GM12878 (cell line): ENCODE data around the gene ENDOV. TPM values are rescaled to one million over a fixed set of nuclear protein-coding genes. Genes with fewer than 3 reads are reported as not detected.

ENCODE experiments used
- CREB1 ChIP-seq: IDR thresholded peaks from 2 replicates; pipeline ENCODE4 v1.6.1; 2012; ENCODE audit warnings: low read depth, mild to moderate bottlenecking, inconsistent platforms
- KLF5 ChIP-seq: fragments of 450-650 bp; IDR thresholded peaks from 2 replicates; pipeline ENCODE4 v1.6.1; 2014; ENCODE audit warnings: mild to moderate bottlenecking; ENCODE audit not compliant: partially characterized antibody
- RAD21 ChIP-seq: IDR thresholded peaks from 2 replicates; pipeline ENCODE4 v1.6.1; 2011; ENCODE audit warnings: mild to moderate bottlenecking, low read depth, low read length, moderate library complexity; ENCODE audit not compliant: insufficient read depth
- SMARCA5 ChIP-seq: fragments of 450-650 bp; IDR thresholded peaks from 2 replicates; pipeline ENCODE4 v1.6.1; 2017; ENCODE audit warnings: mild to moderate bottlenecking
- polyA plus RNA-seq, 11 experiments: library from polyadenylated mRNA; depleted of rRNA in 4 of 11; unstranded in 6 of 11; stranded (reverse) in 5 of 11; fragments of >200 nt; fragmentation: Nextera tagmentation in 4 of 11; fragmentation: Illumina TruSeq in 1 of 11; extraction: Ambion mirVana in 4 of 11; extraction: Trizol in 1 of 11; gene quantifications; 1 replicate in 1 of 11; 2 replicates in 10 of 11; pipeline versions ENCODE4 v1.2.1 to v1.2.3, GENCODE V29; 2011 to 2016; ENCODE audit warnings: inconsistent platforms in 2 of 11, missing spikeins in 2 of 11, low read depth in 1 of 11
- total RNA-seq, 4 experiments: library from RNA; depleted of rRNA in 3 of 4; stranded (reverse); fragments of >200 nt in 3 of 4; fragmentation: Illumina TruSeq in 1 of 4; extraction: Trizol in 1 of 4; gene quantifications; 2 replicates each; pipeline versions ENCODE4 v1.2.1 to v1.2.3, GENCODE V29; 2013 to 2021
- TF ChIP-seq, protein P1 (sequence below): fragments of 450-650 bp; formaldehyde crosslinking; IDR thresholded peaks from 2 replicates; pipeline ENCODE4 v1.5.0; 2022; ENCODE audit warnings: mild to moderate bottlenecking, missing genetic modification characterization
- TF ChIP-seq, protein P2 (sequence below): fragments of 450-650 bp; conservative IDR thresholded peaks from 2 replicates; pipeline ENCODE4 v1.6.1; 2017; ENCODE audit warnings: mild to moderate bottlenecking, moderate library complexity

The ENDOV gene
- total and polyA plus RNA-seq, 10 of the 15 experiments (the other 5 are each of a cell fraction or from before 2014, with no cell fraction given), result 0.63 to 11.9 (median 8.1) TPM

DNA sequence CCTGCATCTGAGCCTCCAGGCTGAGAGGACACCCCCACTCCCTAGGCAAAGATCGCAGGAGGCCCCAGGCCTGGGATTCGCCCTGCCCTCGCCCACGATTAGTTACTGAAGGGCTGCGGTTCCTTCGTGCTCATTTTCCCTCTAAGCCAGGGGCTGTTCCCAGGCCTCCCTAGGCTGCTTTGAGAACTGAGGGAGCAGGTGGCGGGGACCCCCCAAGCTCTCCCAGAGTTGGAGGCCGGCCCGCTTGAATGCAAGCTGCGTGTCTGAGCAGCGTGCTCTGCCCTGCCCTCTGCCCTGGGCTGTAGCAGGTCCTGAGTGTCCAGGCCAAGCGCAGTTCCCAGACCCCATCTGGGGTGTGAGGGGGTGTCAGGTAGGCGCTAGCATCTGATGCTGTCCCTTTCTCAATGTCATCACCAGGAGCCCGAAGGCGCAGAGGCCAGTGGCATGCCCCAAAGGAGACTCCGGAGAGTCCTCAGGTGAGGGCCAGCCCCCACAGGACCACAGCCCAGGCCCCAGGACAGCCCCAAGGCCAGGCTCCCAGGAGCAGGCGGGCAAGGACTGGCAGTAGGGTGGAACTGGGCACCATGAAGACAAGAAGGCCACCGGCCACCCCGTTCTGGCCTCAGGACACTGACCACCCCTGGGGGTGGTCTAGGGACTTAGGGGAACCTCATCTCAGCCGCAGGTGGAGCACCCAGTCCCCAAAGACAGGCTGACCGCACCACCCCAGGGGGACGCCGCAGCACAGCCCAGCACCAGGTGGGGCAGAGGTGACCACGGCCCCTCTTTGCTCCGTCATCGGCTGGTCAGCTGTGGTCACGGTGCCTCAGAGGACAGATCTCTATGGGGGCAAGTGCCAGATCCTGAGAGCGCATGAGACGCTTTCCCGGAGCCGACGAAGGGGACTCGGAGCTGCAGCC, 14.6 kb downstream of the ENDOV start (continued):
- TF ChIP-seq CREB1 (no peak), RAD21 (no peak), KLF5 (no peak), SMARCA5 (no peak)
- TF ChIP-seq, protein P1, sequence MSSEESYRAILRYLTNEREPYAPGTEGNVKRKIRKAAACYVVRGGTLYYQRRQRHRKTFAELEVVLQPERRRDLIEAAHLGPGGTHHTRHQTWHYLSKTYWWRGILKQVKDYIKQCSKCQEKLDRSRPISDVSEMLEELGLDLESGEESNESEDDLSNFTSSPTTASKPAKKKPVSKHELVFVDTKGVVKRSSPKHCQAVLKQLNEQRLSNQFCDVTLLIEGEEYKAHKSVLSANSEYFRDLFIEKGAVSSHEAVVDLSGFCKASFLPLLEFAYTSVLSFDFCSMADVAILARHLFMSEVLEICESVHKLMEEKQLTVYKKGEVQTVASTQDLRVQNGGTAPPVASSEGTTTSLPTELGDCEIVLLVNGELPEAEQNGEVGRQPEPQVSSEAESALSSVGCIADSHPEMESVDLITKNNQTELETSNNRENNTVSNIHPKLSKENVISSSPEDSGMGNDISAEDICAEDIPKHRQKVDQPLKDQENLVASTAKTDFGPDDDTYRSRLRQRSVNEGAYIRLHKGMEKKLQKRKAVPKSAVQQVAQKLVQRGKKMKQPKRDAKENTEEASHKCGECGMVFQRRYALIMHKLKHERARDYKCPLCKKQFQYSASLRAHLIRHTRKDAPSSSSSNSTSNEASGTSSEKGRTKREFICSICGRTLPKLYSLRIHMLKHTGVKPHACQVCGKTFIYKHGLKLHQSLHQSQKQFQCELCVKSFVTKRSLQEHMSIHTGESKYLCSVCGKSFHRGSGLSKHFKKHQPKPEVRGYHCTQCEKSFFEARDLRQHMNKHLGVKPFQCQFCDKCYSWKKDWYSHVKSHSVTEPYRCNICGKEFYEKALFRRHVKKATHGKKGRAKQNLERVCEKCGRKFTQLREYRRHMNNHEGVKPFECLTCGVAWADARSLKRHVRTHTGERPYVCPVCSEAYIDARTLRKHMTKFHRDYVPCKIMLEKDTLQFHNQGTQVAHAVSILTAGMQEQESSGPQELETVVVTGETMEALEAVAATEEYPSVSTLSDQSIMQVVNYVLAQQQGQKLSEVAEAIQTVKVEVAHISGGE (CRISPR knock-in tag), result no peak
- TF ChIP-seq, protein P2, sequence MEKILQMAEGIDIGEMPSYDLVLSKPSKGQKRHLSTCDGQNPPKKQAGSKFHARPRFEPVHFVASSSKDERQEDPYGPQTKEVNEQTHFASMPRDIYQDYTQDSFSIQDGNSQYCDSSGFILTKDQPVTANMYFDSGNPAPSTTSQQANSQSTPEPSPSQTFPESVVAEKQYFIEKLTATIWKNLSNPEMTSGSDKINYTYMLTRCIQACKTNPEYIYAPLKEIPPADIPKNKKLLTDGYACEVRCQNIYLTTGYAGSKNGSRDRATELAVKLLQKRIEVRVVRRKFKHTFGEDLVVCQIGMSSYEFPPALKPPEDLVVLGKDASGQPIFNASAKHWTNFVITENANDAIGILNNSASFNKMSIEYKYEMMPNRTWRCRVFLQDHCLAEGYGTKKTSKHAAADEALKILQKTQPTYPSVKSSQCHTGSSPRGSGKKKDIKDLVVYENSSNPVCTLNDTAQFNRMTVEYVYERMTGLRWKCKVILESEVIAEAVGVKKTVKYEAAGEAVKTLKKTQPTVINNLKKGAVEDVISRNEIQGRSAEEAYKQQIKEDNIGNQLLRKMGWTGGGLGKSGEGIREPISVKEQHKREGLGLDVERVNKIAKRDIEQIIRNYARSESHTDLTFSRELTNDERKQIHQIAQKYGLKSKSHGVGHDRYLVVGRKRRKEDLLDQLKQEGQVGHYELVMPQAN, result no peak
